ENCODE data around the gene JPH4. TPM values are rescaled to one million over a fixed set of nuclear protein-coding genes. Genes with fewer than 3 reads are reported as not detected.
A peak's percentile ranks its signal among the peaks of the same experiment; 100 is the strongest.
"Not testable (repeated sequence)": the region's sequence is repeated elsewhere in the genome, so short reads cannot be mapped to it uniquely, and the experiment has no call there.

Gene JPH4
- total RNA-seq, 2 experiments from 2014 or later: not detected

- Mint-ChIP-seq H3K36me3 (ENCODE audit: low read depth) (no peaks in the 10 kb centered on the region), H3K27ac (no peak overlapping the region), H3K27me3 (no peaks in the 10 kb centered on the region), H3K9me3 (no peaks in the 10 kb centered on the region), H3K4me3 (no peak overlapping the region), H3K4me1 (peaks cover 9% of the 10 kb centered on the region)
- CTCF ChIA-PET: interaction anchor here (0.7 to 3.4 kb wide), 2 partner anchors 14 to 29 kb away, joined by 3 to 12 read pairs; no protein-coding TSS in a partner anchor
- no peak for DNase-seq
- POLR2A ChIA-PET: no interaction called here
Measured at GRCh38 chr14:23603103-23603502, 24.5 kb upstream of the JPH4 start.

DNA sequence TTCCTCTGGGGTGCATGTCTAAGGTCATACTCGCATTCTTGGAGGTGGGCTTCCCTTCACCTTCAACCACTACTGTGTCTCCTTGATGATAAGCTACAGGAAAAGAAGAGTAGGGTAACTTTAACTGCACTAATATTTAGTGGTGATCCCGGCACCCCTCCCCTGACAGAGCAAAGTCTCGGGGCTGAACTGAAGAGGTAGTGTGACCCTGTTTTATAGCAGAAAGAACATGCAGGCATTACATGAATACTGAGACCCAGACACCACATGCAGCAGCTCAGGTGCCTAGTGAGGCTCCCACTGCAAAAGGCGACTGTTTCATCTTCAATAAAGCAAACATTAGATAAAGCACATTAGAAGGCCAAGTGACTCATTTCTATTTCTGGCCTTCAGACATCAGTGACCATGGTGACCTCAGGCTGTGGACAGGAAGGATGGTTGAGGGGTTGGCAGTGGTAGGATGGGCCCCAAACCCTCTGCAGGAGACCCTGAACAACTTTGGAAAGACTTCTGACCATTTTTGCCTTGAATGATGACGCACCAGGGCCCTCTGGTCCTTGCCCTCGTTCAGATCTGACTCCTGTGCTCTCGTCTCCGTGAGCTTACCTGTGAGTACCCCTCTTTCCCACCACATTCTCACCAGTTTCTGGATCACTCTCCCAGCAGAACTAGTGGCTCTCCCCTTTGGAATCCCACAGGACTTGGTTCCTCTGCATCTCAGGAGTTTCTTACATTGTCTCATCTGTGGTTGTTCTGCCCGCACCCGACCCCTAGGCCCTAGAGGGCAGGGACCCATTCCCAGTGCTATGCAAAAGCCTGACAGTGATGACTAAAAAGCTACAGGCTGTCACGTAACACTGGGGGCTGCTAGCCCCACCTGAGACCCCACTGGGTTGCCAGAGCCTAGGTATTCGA is 23.8 kb upstream of the JPH4 start:
- no peaks in the 10 kb centered on the region for H3K9me3 Mint-ChIP-seq
- H3K36me3 Mint-ChIP-seq (ENCODE audit: low read depth): no peaks in the 10 kb centered on the region
- ChIA-PET POLR2A (no interaction called here), CTCF (interaction anchor here (0.7 to 3.4 kb wide), 2 partner anchors 13 to 30 kb away, joined by 3 to 12 read pairs; no protein-coding TSS in a partner anchor)
- no peaks in the 10 kb centered on the region for H3K27me3 Mint-ChIP-seq
- H3K4me1 Mint-ChIP-seq: peaks cover 9% of the 10 kb centered on the region
- no peak for DNase-seq
- no peak overlapping the region for H3K4me3 Mint-ChIP-seq
- H3K27ac Mint-ChIP-seq: no peak overlapping the region

GRCh38 chr14:23601845-23602180 is 23.2 kb upstream of the JPH4 start:
- ChIA-PET CTCF (interaction anchor here (1.3 to 3.4 kb wide), 3 partner anchors 9 to 30 kb away, joined by 3 to 16 read pairs (median 12); no protein-coding TSS in a partner anchor), POLR2A (no interaction called here)
- no peaks in the 10 kb centered on the region for H3K27me3 Mint-ChIP-seq
- no peak overlapping the region for H3K27ac Mint-ChIP-seq
- DNase-seq: no peak
- no peaks in the 10 kb centered on the region for H3K36me3 Mint-ChIP-seq (ENCODE audit: low read depth)
- peaks cover 9% of the 10 kb centered on the region for H3K4me1 Mint-ChIP-seq
- no peaks in the 10 kb centered on the region for H3K9me3 Mint-ChIP-seq
- no peak overlapping the region for H3K4me3 Mint-ChIP-seq

DNA sequence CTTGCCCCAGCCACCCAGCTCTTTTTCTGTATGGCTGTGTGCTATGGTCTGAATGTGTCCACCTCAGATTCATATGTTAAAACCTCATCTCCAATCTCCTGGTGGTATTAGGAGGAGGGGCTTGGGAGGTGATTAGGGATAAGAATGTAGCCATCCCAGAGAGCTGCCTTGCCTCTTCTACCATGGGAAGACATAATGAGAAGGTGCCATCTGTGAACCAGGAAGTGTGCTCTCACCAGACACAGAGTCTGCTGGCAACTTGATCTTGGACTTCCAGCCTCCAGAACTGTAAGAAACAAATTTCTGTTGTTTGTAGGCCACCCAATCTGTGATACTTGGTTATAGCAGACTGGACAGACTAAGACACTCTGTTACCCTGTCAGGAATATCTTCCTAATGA is 22.8 kb upstream of the JPH4 start:
- Mint-ChIP-seq H3K27ac (no peak overlapping the region), H3K27me3 (no peaks in the 10 kb centered on the region), H3K36me3 (ENCODE audit: low read depth) (no peaks in the 10 kb centered on the region), H3K4me1 (peaks cover 6% of the 10 kb centered on the region), H3K4me3 (no peak overlapping the region), H3K9me3 (no peaks in the 10 kb centered on the region)
- CTCF ChIA-PET: interaction anchor here (1.3 to 3.4 kb wide), 3 partner anchors 9 to 31 kb away, joined by 3 to 16 read pairs (median 12); no protein-coding TSS in a partner anchor
- POLR2A ChIA-PET: no interaction called here
- DNase-seq: no peak

DNA sequence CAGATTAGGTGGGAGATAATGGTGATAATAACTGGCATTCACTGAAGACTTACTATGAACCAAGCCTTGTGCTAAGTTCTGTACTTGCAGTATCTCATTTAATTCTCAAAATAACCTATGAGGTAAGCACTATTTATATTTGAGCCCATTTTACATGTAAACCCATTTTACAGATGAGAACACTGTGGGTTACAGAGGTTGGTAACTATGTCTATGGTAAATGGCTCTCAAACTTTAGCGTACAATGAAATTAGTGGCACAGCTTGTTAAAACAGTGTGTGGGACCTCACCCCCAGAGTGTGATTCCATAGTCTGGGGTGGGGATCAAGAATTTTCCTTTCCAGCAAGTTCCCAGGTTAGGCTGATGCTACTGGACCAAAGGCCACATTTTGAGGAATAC is 22.2 kb upstream of the JPH4 start:
- Mint-ChIP-seq H3K27me3 (no peaks in the 10 kb centered on the region), H3K4me1 (peaks cover 3% of the 10 kb centered on the region), H3K36me3 (ENCODE audit: low read depth) (no peaks in the 10 kb centered on the region), H3K9me3 (no peaks in the 10 kb centered on the region), H3K4me3 (no peak overlapping the region), H3K27ac (no peak overlapping the region)
- DNase-seq: no peak
- ChIA-PET CTCF (interaction anchor here (1.3 to 3.4 kb wide), 3 partner anchors 10 to 31 kb away, joined by 3 to 16 read pairs (median 12); no protein-coding TSS in a partner anchor), POLR2A (no interaction called here)

GRCh38 chr14:23600322-23600707 is 21.7 kb upstream of the JPH4 start:
- H3K36me3 Mint-ChIP-seq (ENCODE audit: low read depth): no peaks in the 10 kb centered on the region
- H3K9me3 Mint-ChIP-seq: no peaks in the 10 kb centered on the region
- ChIA-PET POLR2A (no interaction called here), CTCF (interaction anchor here (0.8 to 3.4 kb wide), 4 partner anchors 10 to 32 kb away, joined by 3 to 16 read pairs (median 8); no protein-coding TSS in a partner anchor)
- DNase-seq: no peak
- H3K27me3 Mint-ChIP-seq: no peaks in the 10 kb centered on the region
- H3K4me1 Mint-ChIP-seq: no peaks in the 10 kb centered on the region
- H3K27ac Mint-ChIP-seq: no peak overlapping the region
- no peak overlapping the region for H3K4me3 Mint-ChIP-seq

DNA sequence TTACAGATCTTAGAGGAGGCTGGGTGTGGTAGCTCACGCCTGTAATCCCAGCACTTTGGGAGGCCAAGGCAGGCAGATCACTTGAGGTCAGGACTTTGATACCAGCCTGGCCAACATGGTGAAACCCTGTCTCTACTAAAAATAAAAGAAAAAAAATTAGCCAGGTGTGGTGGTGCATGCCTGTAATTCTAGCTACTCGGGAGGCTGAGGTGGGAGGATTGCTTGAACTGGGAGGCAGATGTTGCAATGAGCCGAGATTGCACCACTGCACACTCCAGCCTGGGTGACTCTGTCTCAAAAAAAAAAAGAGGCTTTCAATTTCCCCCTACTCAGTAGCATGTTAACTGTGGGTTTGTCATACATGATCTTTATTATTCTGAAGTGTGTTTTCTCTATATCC is 15.6 kb upstream of the JPH4 start:
- DNase-seq; H3K4me1 Mint-ChIP-seq; H3K27me3 Mint-ChIP-seq; H3K9me3 Mint-ChIP-seq; H3K36me3 Mint-ChIP-seq (ENCODE audit: low read depth); H3K4me3 Mint-ChIP-seq; POLR2A ChIA-PET; H3K27ac Mint-ChIP-seq: not testable (repeated sequence)
- CTCF ChIA-PET: interaction anchor here (0.6 to 2.6 kb wide), 2 partner anchors 38 to 488 kb away, joined by 4 to 8 read pairs; no protein-coding TSS in a partner anchor

GRCh38 chr14:23590198-23590597 is 11.6 kb upstream of the JPH4 start:
- ChIA-PET CTCF (interaction anchor here (1.1 to 4.3 kb wide), 4 partner anchors 10 to 42 kb away, joined by 3 to 16 read pairs (median 8); no protein-coding TSS in a partner anchor), POLR2A (no interaction called here)
- H3K9me3 Mint-ChIP-seq: no peaks in the 10 kb centered on the region
- H3K36me3 Mint-ChIP-seq (ENCODE audit: low read depth): no peaks in the 10 kb centered on the region
- peaks cover 6% of the 10 kb centered on the region for H3K4me1 Mint-ChIP-seq
- peaks cover 17% of the 10 kb centered on the region for H3K27me3 Mint-ChIP-seq
- no peak overlapping the region for H3K4me3 Mint-ChIP-seq
- DNase-seq: no peak
- H3K27ac Mint-ChIP-seq: no peak overlapping the region

DNA sequence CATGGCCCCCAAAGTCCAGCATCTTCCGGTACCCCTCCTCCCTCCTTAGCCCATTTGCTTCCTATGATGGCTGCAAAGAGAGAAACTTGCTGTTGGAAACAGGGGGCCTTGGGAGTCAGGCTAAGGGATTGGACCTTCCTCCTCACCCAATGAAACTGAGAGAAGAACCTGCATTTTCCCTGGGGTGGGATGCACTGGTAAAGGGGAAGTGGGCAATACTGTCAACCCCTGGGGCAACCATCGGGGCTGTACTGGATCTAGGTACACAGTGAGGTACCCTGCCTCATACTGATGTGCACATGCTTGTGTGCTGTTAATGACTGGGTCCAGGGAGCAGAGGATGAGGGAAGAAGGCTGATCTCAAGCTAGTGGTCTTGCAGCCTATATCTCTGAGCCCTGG is 11.0 kb upstream of the JPH4 start:
- no peak overlapping the region for H3K4me3 Mint-ChIP-seq
- H3K9me3 Mint-ChIP-seq: no peaks in the 10 kb centered on the region
- peaks cover 6% of the 10 kb centered on the region for H3K4me1 Mint-ChIP-seq
- peaks cover 17% of the 10 kb centered on the region for H3K27me3 Mint-ChIP-seq
- no peak overlapping the region for H3K27ac Mint-ChIP-seq
- no peak for DNase-seq
- no peaks in the 10 kb centered on the region for H3K36me3 Mint-ChIP-seq (ENCODE audit: low read depth)
- ChIA-PET POLR2A (no interaction called here), CTCF (interaction anchor here (0.6 to 4.3 kb wide), 15 partner anchors 10 to 827 kb away, joined by 3 to 16 read pairs (median 5); partner anchors contain the start of genes DHRS4 and JPH4)

DNA sequence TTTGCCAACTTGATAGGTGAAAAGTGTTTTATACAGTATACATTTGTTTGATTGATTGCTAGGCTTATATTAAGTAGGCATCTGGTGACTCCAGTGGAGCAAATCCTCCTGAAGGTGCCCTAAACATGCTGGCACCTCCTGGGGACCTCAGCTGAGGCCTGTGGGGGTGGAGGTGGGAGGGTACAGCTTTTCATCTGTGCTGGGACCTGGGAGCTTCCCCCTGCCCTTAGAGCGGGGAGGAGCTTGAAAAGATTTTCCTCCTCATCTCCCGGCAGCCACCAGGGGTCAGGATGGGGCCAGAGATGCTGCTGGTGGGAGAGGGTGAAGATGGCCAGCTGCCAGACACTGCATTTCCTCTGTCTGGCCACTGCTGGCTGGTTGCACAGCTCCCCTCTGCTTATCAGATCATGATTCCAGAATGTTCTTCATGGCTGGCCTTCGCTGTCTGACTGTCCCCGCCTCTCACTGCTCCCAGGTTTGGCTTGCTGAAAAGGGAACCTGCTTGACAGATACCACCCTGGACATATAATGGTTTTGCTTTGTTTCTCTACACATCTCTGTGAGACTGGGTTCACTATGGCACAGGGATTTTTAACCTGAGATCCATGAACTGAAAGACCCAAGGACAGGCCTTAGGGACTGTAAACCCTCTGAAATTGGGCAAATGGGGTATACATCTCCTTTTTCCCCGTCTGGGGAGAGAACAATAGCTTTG is 10.5 kb upstream of the JPH4 start:
- POLR2A ChIA-PET: no interaction called here
- H3K27ac Mint-ChIP-seq: no peak overlapping the region
- peaks cover 6% of the 10 kb centered on the region for H3K4me1 Mint-ChIP-seq
- no peaks in the 10 kb centered on the region for H3K9me3 Mint-ChIP-seq
- DNase-seq: peak; percentile 80
- H3K36me3 Mint-ChIP-seq (ENCODE audit: low read depth): no peaks in the 10 kb centered on the region
- H3K27me3 Mint-ChIP-seq: peaks cover 17% of the 10 kb centered on the region
- CTCF ChIA-PET: interaction anchor here (0.6 to 4.3 kb wide), 17 partner anchors 9 to 826 kb away, joined by 3 to 16 read pairs (median 4); partner anchors contain the start of genes CHMP4A, DHRS4 and JPH4
- no peak overlapping the region for H3K4me3 Mint-ChIP-seq

DNA sequence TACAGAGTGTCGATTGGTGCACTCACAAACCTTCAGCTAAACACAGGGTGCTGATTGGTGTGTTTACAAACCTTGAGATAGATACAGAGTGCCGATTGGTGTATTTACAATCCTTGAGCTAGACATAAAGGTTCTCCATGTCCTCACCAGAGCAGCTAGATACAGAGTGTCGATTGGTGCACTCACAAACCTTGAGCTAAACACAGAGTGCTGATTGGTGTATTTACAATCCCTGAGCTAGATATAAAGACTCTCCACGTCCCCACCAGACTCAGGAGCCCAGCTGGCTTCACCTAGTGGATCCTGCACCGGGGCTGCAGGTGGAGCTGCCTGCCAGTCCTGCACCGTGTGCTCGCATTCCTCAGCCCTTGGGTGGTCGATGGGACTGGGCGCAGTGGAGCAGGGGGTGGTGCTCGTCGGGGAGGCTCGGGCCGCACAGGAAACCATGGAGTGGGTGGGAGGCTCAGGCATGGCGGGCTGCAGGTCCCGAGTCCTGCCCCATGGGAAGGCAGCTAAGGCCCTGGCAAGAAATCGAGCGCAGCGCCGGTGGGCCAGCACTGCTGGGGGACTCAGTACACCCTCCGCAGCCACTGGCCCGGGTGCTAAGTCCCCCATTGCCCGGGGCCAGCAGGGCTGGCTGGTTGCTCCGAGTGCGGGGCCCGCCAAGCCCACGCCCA is 6.1 kb upstream of the JPH4 start:
- H3K27ac Mint-ChIP-seq; H3K36me3 Mint-ChIP-seq (ENCODE audit: low read depth); POLR2A ChIA-PET; CTCF ChIA-PET; H3K4me3 Mint-ChIP-seq; DNase-seq; H3K4me1 Mint-ChIP-seq; H3K9me3 Mint-ChIP-seq: not testable (repeated sequence)
- peaks cover 26% of the 10 kb centered on the region for H3K27me3 Mint-ChIP-seq

GRCh38 chr14:23583761-23584526 is 5.4 kb upstream of the JPH4 start:
- H3K4me3 Mint-ChIP-seq; POLR2A ChIA-PET; H3K36me3 Mint-ChIP-seq (ENCODE audit: low read depth); H3K9me3 Mint-ChIP-seq; DNase-seq; H3K4me1 Mint-ChIP-seq; H3K27ac Mint-ChIP-seq: not testable (repeated sequence)
- H3K27me3 Mint-ChIP-seq: peaks cover 32% of the 10 kb centered on the region
- CTCF ChIA-PET: interaction anchor here (0.6 to 1.0 kb wide), 2 partner anchors 26 to 347 kb away, joined by 3 to 4 read pairs; no protein-coding TSS in a partner anchor

Measured in activated CD4-positive, alpha-beta T cell treated with anti-CD3 and anti-CD28 coated beads, Interleukin-2, amount 10 ng/mL, durations not matched to agents 7 days and 5 days (primary cell).